GM18517 (cell line): ENCODE data around the gene HIRA.
"Not testable (repeated sequence)": the region's sequence is repeated elsewhere in the genome, so short reads cannot be mapped to it uniquely, and the experiment has no call there.

ENCODE experiments used
- ATAC-seq: cut with Tn5 transposase; IDR thresholded peaks from one replicate; pipeline ENCODE4 v1.9.1; 2021; ENCODE audit warnings: mild to moderate bottlenecking, moderate library complexity; ENCODE audit not compliant: unreplicated experiment

The HIRA gene

DNA sequence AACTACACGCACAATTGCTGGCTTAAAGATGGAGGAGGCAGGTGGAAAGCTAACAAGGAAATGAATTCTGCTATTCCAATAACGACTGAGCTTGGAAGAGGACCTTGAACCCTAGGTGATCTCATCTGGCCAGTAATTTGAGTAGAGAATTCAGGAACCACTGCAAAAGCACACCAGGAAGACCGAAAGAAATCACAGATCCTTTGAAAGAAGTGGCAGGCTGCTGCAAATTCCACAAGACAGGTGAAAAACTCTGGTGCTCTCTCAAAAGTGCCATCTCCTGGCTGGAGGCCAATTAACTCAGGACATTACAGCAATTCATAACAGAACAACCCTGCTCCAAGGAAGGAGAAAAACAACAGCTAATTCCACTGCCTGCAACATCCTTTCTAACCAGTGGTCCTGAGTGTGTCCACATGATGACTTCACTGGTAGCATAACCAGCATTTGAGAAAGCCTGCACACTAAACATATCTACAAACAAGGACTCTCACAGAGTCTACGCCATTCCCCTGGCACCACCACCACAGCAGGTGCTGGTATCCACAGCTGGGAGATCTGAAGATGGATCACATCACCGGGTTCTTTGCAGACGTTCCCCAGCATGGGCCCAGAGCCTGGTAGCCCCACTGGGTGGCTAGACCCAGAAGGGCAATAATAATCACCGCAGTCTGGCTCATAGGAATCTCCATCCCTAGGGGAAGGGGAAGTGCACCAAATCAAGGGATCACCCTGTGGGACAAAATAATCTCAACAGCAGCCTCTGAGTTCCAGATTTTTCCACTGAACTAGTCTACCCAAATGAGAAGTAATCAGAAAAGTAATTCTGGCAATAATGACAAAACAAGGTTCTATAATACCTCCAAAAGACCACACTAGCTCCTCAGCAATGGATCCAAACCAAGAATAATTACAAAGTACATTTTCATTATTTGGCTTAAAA lies 95.1 kb downstream of the HIRA start:
- no peak for ATAC-seq

GRCh38 chr22:19331975-19332374 lies 99.6 kb downstream of the HIRA start:
- no peak for ATAC-seq

DNA sequence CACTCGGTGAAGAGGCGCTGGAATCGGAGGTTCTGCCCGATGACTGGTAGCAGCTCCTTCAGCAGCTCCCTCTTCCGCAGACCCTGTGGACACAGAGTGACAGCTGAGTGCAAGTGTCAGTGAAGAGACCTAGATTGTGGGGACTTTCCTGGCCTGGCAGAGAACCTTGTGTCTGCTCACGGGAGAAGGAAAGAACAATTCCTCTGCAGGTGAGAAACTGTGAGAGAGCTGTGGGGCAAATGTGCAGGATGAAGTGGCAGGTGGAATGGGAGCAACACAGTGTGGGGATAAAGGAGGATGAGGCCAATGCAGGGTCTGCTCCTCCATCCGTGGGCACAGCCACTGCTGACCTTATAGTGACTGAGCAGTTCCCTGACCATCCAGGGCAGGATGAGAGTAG lies 100.1 kb downstream of the HIRA start:
- ATAC-seq: no peak

GRCh38 chr22:19330865-19331418 lies 100.6 kb downstream of the HIRA start:
- ATAC-seq: no peak

GRCh38 chr22:19330205-19330604 lies 101.3 kb downstream of the HIRA start:
- ATAC-seq: not testable (repeated sequence)

- no peak for ATAC-seq
Measured at GRCh38 chr22:19329454-19329853, 102.1 kb downstream of the HIRA start.

DNA sequence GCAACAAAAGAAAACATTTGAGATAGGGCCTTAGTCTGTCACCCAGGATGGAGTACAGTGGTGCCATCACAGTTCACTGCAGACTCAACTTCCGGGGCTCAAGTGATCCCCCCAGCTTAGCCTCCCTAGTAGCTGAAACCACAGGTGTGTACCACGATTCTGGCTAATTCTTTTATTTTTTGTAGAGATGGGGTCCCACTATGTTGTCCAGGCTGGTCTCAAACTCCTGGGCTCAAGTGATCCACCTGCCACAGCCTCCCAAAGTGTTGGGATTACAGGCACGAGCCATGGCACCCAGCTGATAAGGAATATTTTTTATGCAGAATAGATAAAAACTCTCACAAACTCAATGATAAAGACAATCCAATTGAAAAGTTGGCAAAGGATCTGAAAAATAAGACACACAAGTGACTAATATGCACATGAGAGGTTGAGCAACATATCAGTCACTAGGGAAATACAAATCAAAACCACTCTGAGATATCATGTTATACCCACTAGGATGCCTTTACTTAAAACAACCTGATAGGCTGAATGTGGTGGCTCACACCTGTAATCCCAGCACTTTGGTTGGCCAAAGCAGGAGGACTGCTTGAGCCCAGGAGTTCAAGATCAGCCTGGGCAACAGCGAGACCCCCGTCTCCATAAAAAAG lies 106.1 kb downstream of the HIRA start:
- no peak for ATAC-seq

GRCh38 chr22:19323420-19323819 lies 108.1 kb downstream of the HIRA start:
- not testable (repeated sequence) for ATAC-seq

DNA sequence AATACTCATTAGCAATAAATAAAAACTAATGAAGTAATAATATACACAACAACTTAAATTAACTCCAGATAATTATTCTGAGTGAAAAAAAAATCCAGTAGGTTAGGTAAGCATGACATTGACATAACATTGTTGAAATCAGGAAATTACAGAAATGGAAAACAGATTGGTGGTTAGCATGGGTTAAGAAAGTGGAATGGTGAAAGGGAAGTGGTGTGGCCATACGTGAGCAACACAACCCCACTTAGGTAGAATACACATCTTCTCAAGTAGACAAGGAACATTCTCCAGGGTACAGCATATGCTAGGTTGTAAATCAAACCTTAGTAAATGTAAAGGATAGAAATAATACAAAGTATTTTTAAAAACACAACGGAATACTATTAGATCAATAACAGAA lies 109.8 kb downstream of the HIRA start:
- ATAC-seq: no peak

- not testable (repeated sequence) for ATAC-seq
Measured at GRCh38 chr22:19320136-19320535, 111.4 kb downstream of the HIRA start.

GRCh38 chr22:19319281-19319680 lies 112.3 kb downstream of the HIRA start:
- no peak for ATAC-seq

- ATAC-seq: no peak
Measured at GRCh38 chr22:19317865-19318264, 113.7 kb downstream of the HIRA start.

- ATAC-seq: no peak
Measured at GRCh38 chr22:19307872-19308271, 123.7 kb downstream of the HIRA start.

- not testable (repeated sequence) for ATAC-seq
Measured at GRCh38 chr22:19306535-19306934, 125.0 kb downstream of the HIRA start.

DNA sequence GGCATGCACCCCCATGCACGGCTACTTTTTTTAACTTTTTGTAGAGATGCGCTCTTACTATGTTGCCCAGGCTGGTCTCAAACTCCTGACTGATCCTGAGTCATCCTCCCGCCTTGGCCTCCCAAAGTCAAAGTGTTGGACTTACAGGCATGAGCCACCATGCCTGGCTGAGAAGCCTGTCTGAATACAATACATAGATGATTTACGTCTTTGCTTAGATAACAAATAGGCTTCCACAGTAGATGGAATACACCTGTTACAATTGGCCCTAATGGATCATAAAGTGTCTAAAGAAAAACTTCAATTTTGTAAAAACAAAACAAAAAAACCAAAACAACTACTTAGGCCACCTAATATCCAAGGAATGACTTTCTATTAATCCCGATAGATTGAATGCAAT lies 127.0 kb downstream of the HIRA start:
- no peak for ATAC-seq

DNA sequence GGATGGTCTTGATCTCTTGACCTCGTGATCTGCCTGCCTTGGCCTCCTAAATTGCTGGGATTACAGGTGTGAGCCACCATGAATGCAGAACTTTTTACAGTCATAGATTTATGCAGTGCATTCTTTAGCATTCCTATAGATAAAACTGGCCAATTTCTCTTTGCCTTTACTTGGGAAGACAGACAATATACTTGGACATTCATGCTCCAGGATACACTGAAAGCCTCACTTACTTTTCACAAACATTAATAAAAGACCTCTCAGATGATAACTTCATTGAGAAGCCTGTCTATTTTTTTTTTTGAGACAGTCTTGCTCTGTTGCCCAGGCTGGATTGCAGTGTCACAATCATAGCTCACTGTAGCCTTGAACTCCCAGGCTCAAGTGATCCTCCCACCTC lies 127.7 kb downstream of the HIRA start:
- ATAC-seq: no peak

- ATAC-seq: no peak
Measured at GRCh38 chr22:19295733-19296132, 135.8 kb downstream of the HIRA start.

- no peak for ATAC-seq
Measured at GRCh38 chr22:19292458-19293230, 138.9 kb downstream of the HIRA start.

DNA sequence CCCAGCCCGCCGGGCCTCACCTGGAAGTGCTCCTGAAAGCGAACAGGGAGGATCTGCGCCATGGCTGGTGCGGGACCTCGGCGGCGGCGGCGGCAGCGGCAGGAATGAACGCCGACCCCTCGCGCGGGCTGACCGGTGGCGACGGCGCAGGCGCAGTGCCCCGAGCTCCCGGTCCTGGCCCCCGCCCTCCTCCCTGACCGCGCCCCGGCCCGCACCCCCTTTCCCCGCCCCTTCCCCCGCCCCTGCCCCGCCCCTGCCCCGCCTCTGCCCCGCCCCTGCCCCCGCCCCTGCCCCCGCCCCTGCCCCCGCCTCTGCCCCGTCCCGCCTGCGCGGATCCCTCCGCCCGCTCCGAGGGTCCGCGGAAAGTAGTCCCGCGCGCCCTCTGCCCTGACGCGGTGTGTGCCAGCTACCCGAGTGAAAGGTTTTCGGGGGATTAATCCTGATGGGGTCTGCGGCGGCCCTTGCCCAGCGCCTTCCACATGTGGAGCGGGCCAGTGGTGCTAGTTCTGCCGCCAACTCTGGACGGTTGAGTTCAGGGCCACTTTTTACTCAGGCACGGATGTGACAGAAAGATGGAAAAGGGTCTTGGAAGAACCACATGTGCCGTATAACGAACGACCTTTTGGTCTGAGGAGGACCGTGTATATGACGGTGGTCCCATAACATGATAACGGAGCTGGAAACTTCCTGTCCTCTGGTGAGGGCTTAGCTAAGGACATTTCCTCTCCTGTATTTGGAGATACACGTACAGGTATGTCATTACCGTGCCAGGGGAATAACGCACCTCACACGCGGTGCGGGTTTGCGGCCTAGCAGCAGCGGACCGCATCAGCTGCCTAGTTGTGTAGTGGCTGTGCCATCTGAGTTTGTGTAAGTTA lies 139.7 kb downstream of the HIRA start, which contains the start of gene CLTCL1:
Gene CLTCL1, minus strand, starts transcription at position 140 of the 878 bp plus-strand sequence. Its CDS starts 78 bp downstream, at position 62.
- ATAC-seq: no peak

- ATAC-seq: no peak
Measured at GRCh38 chr22:19291218-19291579, 140.3 kb downstream of the HIRA start.
